Central memory CD4-positive, alpha-beta T cell (primary cell): ENCODE data around the gene NAGS.
"Not testable (repeated sequence)": the region's sequence is repeated elsewhere in the genome, so short reads cannot be mapped to it uniquely, and the experiment has no call there.

Experiments used
- DNase-seq: peaks from one replicate; pipeline ENCODE4 v3.0.0; 2022

NAGS gene

GRCh38 chr17:43984521-43984920, 19.9 kb upstream of the NAGS start:
- no peak for DNase-seq

- no peak for DNase-seq
These were observed 18.0 kb upstream of the NAGS start for GRCh38 chr17:43986225-43986981.

- no peak for DNase-seq
These were observed 17.0 kb upstream of the NAGS start for GRCh38 chr17:43987131-43988021.

DNA sequence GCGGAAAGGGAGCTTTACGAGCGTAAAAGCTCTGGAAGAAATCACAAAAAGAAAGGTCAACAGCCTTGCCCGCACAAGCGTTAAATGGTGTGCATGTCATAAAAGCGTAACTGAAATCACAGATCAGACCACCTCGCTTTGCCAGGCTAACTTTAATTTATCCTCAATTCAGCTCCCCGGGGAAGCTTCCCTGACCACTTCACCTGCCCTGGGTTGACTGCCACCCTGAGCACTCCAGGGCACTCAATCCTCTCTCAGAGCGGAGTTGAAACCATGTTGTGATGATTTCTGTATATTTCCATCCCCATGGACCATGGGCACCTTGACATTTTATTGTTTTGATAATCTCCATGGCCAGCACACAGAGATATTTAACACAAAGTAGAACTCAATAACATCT, 16.1 kb upstream of the NAGS start:
- DNase-seq = no peak

- no peak for DNase-seq
These were observed 11.8 kb upstream of the NAGS start for GRCh38 chr17:43992641-43993040.

GRCh38 chr17:43994272-43995149, 9.9 kb upstream of the NAGS start:
- peak; percentile 52 for DNase-seq

DNA sequence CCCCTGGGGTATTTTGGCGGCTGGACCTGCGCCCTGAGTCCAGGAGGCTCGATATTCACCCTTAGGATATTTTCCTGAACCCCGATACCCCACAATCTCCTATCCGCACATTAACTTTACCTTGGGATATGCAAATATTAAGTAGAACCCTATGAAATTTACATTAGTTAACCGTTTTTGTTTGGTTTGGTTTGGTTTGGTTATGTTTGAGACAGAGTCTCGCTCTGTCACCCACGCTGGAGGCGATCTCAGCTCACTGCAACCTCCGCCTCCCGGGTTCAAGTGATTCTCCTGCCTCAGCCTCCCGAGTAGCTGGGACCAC, 9.3 kb upstream of the NAGS start:
- DNase-seq = no peak

- DNase-seq = not testable (repeated sequence)
These were observed 7.2 kb upstream of the NAGS start for GRCh38 chr17:43997180-43997579.

- DNase-seq = no peak
These were observed 5.9 kb upstream of the NAGS start for GRCh38 chr17:43998552-43998951.

- no peak for DNase-seq
These were observed 5.4 kb upstream of the NAGS start for GRCh38 chr17:43999024-43999423.

GRCh38 chr17:44000141-44000860, 4.1 kb upstream of the NAGS start:
- no peak for DNase-seq

- DNase-seq = no peak
These were observed 3.5 kb upstream of the NAGS start for GRCh38 chr17:44000871-44001460.

DNA sequence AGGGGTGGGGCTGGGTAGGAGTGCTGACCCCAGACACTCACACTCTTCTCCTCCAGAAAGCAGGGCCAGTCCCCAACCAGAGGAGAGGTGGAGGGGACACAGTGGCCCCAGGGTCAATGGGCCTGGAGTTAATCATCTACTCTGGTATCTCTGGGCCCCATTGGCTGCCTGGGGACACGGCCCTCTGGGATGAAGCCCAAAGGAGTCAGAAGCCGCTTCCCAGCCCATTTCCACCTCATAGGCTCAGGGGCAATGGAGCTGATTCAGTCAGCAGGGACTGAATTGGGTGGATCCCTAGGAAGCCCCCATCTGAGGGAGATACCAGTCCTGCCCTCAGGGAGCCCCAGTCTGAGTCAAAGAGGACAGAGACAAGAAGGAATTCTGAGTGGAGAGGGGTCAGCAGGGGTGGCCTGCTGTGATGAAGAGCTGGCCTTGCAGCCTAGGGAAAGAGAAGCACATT, 2.9 kb upstream of the NAGS start:
- DNase-seq = no peak

DNA sequence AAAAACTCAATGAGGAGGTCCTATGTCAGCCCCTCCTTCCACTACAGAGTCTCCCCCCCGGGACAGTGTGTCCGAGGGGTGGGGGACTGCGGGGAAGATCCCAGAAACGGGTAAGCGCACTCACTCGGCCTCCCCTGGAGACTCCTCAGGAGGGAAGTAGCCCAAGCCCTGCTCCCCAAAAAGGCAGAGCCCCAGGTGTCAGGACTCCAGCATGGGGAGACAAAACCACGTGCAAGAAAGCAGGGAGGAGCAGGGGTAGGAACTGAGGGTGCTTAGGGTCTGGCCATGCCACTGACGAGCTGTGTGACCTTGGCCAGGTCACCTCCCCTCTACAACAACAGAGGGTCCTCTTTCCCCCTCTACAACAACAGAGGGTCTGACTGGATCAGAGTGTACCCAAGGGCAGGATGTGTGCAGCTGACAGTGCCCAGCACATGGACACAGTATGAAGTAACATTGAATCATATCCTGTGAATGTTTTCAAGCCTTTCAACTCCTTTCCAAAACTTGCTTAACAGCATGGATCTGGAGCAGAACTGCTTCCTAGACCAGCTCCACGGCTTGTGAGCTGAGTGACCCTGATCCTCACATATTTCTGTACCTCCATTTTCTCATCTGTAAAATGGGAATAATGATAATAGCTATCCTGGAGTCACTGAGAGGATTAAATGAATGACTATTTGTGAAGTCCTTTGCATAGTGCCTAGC, 2.1 kb upstream of the NAGS start:
- no peak for DNase-seq

DNA sequence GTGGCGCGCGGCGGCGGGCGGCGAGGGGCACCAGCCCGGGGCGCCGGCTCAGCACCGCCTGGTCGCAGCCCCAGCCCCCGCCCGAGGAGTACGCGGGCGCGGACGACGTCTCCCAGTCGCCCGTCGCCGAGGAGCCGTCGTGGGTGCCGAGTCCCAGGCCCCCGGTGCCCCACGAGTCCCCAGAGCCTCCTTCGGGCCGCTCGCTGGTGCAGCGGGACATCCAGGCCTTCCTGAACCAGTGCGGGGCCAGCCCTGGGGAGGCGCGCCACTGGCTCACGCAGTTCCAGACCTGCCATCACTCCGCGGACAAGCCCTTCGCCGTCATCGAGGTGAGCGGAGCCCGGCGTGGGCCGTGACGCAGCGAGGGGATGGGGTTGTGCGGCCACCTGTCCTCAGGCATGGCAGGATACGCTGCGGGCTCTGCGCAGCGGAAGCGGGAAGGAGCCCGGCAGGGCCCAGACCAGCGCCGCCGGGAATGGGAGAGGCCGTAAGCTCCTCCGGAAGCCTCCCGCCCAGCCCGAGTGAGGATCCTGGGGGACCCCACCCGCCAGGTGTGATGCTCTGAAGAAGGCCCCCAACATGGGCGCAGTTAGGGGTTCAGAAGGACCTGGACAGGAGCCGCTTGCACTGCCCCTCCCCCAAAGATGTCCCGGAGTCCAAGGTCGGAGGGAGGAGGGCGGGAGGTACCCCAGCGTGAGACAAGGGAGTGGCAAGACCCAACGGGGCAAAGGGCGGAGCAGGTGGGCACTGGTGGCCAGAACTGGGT, 522 bp downstream of the NAGS start:
- peak; percentile 24 for DNase-seq

GRCh38 chr17:44005527-44006271, 1.3 kb downstream of the NAGS start:
- peak; percentile 19 for DNase-seq

- DNase-seq = no peak
These were observed 1.8 kb downstream of the NAGS start for GRCh38 chr17:44006272-44006597.

- peak; percentile 88 for DNase-seq
These were observed 2.4 kb downstream of the NAGS start for GRCh38 chr17:44006598-44007345.
